Mucosa of gallbladder (tissue), 1 donor: ENCODE measurements around the gene TMEM106C. TPM values are rescaled to one million over a fixed set of nuclear protein-coding genes. Genes with fewer than 3 reads are reported as not detected.

Experiments used
- DNase-seq: peaks from one replicate; pipeline ENCODE4 v3.0.0-alpha.2; 2020; ENCODE audit warnings: low spot score
- total RNA-seq: library from RNA; stranded (reverse); gene quantifications from one replicate; pipeline ENCODE4 v1.2.1, GENCODE V29; 2021
- donor health status: DM: no; HTN: no; CAD: no.

TMEM106C gene
- total RNA-seq, 1 donor from 2014 or later: 101 TPM

DNA sequence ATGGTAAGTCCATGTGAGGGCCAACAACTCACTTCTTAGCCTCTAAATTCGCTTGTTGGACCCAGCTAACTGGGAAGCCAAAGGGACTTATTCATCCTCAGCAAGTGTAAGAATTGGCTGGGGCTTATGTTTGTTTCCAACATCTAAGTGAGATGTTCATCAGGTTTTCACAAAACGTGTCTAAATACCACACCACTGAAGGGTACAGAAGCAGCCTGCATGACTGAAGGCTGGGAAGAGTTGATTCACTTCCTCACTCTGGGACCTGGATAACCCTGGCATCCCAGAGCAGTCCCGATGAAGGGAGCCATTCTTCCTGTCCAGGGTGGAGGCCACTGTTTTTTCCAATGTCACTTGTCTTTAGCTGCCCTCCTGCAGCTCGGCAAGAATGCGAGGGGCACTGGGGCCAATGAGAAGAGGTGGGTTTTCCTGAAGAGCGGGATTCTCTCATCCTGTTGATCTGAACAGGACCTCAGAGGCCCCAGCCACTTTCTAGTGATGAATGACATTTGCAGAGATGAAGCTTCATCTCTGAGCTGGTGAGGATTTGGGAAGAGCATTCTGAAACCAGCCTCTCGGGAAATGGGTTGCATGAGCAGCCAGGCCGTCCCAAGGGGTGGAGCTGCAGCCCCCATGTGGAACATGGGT, 53.1 kb downstream of the TMEM106C start:
- no peak for DNase-seq

GRCh38 chr12:48017496-48017895, 54.1 kb downstream of the TMEM106C start:
- no peak for DNase-seq

DNA sequence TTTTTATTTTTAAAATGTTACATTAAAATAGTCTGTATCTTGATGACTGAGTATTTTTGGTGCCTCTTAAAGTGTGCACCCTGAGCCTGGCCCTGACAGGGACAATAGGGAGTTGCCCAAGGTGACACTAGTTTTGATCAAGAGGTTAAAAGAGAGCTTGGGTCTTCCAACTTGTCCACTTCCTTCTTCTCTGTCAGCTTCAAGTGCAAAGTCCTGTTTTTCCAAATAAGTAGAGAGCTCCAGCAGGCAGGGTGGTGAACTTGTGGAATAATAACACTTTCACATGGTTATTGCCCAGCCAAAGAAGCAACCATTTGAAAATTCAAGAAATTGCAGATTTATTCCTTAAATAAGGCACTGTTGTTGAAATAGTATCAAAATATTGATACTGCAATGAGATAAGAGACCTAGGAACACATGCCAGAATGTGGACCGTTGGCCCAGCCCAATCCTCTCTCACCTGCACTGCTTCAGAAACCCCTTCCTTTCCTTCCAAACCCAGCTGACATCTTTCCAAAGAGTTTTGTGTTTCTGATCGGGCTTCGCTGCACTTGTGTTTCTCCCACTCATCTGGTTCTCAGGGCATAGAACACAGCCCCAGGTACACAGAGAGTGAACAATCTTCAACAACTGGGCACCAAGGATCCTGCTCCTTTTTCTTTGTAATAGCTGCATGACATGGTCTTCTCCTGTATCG, 54.7 kb downstream of the TMEM106C start:
- DNase-seq: no peak

Other genes starting within 250 kb of the TMEM106C start
- not detected for gene ENDOU, start 238.1 kb upstream of the TMEM106C start, total RNA-seq
- 54.8 TPM for gene RAPGEF3, start 204.7 kb upstream of the TMEM106C start, total RNA-seq
- 73.1 TPM for gene SLC48A1, start 190.4 kb upstream of the TMEM106C start, total RNA-seq
- 120 TPM for gene HDAC7, start 143.7 kb upstream of the TMEM106C start, total RNA-seq
- 33.8 TPM for gene VDR, start 58.6 kb upstream of the TMEM106C start, total RNA-seq
- 0.09 TPM for gene COL2A1, start 40.9 kb downstream of the TMEM106C start, total RNA-seq
- gene SENP1, start 142.5 kb downstream of the TMEM106C start, total RNA-seq: 11.8 TPM
- gene PFKM, start 155.8 kb downstream of the TMEM106C start, total RNA-seq: 103 TPM
- 39.5 TPM for gene ASB8, start 193.9 kb downstream of the TMEM106C start, total RNA-seq
- 5.2 TPM for gene CCDC184, start 220.0 kb downstream of the TMEM106C start, total RNA-seq
- gene OR10AD1, start 239.7 kb downstream of the TMEM106C start, total RNA-seq: not detected